Measurements from ENCODE around the gene MYLK4.

DNA sequence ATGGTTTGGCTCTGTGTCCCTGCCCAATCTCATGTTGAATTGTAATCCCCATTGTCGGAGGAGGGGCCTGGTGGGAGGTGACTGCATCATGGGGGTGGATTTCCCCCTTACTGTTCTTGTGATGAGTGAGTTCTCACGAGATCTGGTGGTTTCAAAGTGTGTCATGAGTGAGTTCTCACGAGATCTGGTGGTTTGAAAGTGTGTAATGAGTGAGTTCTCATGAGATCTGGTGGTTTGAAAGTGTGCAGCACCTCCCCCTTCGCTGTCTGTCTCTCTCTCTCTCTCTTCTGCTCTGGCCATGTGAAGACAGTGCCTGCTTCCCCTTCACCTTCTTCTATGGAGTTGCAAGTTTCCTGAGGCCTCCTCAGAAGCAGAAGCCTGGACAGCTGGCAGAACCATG, 87.6 kb downstream of the MYLK4 start:
- TF ChIP-seq POLR2AphosphoS5 (IDR thresholded peaks at IDR 0.05; ENCODE audit: low read depth, low read length) = no peak
- TF ChIP-seq SIN3A (IDR thresholded peaks at IDR 0.05; ENCODE audit: borderline replicate concordance, insufficient read depth, low read length) = no peak
- TF ChIP-seq FOXP2 (optimal IDR thresholded peaks at IDR 0.05; ENCODE audit: borderline replicate concordance, extremely low read depth, extremely low read length, insufficient read depth) = no peak
- TF ChIP-seq, protein P1, sequence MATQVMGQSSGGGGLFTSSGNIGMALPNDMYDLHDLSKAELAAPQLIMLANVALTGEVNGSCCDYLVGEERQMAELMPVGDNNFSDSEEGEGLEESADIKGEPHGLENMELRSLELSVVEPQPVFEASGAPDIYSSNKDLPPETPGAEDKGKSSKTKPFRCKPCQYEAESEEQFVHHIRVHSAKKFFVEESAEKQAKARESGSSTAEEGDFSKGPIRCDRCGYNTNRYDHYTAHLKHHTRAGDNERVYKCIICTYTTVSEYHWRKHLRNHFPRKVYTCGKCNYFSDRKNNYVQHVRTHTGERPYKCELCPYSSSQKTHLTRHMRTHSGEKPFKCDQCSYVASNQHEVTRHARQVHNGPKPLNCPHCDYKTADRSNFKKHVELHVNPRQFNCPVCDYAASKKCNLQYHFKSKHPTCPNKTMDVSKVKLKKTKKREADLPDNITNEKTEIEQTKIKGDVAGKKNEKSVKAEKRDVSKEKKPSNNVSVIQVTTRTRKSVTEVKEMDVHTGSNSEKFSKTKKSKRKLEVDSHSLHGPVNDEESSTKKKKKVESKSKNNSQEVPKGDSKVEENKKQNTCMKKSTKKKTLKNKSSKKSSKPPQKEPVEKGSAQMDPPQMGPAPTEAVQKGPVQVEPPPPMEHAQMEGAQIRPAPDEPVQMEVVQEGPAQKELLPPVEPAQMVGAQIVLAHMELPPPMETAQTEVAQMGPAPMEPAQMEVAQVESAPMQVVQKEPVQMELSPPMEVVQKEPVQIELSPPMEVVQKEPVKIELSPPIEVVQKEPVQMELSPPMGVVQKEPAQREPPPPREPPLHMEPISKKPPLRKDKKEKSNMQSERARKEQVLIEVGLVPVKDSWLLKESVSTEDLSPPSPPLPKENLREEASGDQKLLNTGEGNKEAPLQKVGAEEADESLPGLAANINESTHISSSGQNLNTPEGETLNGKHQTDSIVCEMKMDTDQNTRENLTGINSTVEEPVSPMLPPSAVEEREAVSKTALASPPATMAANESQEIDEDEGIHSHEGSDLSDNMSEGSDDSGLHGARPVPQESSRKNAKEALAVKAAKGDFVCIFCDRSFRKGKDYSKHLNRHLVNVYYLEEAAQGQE (IDR thresholded peaks at IDR 0.05; ENCODE audit: insufficient read depth in 1 of 2, low read depth in 2 of 2, low read length in 2 of 2) = no peak
- TF ChIP-seq TAF1 (IDR thresholded peaks at IDR 0.05; ENCODE audit: borderline replicate concordance, insufficient read depth, low read length) = no peak

All from PFSK-1 (cell line).